HepG2 (cell line): ENCODE results near the gene NAV2. TPM values are rescaled to one million over a fixed set of nuclear protein-coding genes. Genes with fewer than 3 reads are reported as not detected.

ENCODE experiments used
- ATAC-seq: fragments of 200-7000 bp; cut with Tn5 transposase; 3 replicates; pipeline ENCODE4 v1.9.1; 2020; ENCODE audit warnings: mild to moderate bottlenecking, moderate library complexity
- BruUV-seq: library from RNA; stranded (reverse); fragments of 400-500 nt; replicated peaks from 2 replicates; lab custom pipeline; 2021; lab: Mats Ljungman, UMichigan
- CTCF ChIA-PET: fragments of 300-600 bp; formaldehyde crosslinking; extraction: SDS; loops from one replicate; lab custom pipeline; 2021; ENCODE audit warnings: low total read pairs, inconsistent platforms, low intra/inter-chr PET ratio; lab: Yijun Ruan, JAX
- POLR2A ChIA-PET: fragments of 350-600 bp; sonication (Branson Sonifier 250); formaldehyde crosslinking; loops from one replicate; lab custom pipeline; 2020; ENCODE audit warnings: antibody characterized with exemption, inconsistent platforms; lab: Yijun Ruan, JAX
- DNase-seq: peaks from one replicate; pipeline ENCODE4 v3.0.0-alpha.2; 2015; ENCODE audit warnings: low spot score
- FAIRE-seq: peaks from 3 replicates; lab custom pipeline; 2011; peaks lifted over from hg19 to GRCh38; lab: Jason Lieb, UNC
- H2AFZ ChIP-seq: one replicate; pipeline ENCODE4 v1.6.1; 2011; ENCODE audit warnings: low read length, inconsistent platforms
- H3K27ac ChIP-seq: fragments of 300-600 bp; 3 replicates; pipeline ENCODE4 v1.8.0; 2011; ENCODE audit warnings: mixed run types, mild to moderate bottlenecking, mixed read lengths, low read length, inconsistent platforms; ENCODE audit not compliant: insufficient read depth; ENCODE audit errors: extremely low read length
- H3K27me3 ChIP-seq, 2 experiments: fragments of 200-600 bp in 1 of 2; 2 replicates in 1 of 2; 3 replicates in 1 of 2; pipeline versions ENCODE4 v1.6.0 to v1.8.0; 2011; ENCODE audit warnings: low read length in 2 of 2, mild to moderate bottlenecking in 2 of 2, moderate library complexity in 2 of 2, inconsistent platforms in 1 of 2; ENCODE audit not compliant: insufficient read depth in 2 of 2, control insufficient read depth in 1 of 2
- H3K36me3 ChIP-seq, 2 experiments: fragments of 200-600 bp in 1 of 2; replicated peaks in 1 of 2; 2 replicates in 1 of 2; 3 replicates in 1 of 2; pipeline versions ENCODE4 v1.5.1 to v1.8.0; 2011; ENCODE audit warnings: low read length in 2 of 2, inconsistent platforms in 1 of 2; ENCODE audit not compliant: insufficient read depth in 2 of 2, control insufficient read depth in 1 of 2
- H3K4me1 ChIP-seq: 2 replicates; pipeline ENCODE4 v1.5.1; 2012; ENCODE audit warnings: low read length, inconsistent platforms; ENCODE audit not compliant: insufficient read depth
- H3K4me2 ChIP-seq: 2 replicates; pipeline ENCODE4 v1.6.0; 2011; ENCODE audit warnings: low read depth, low read length, inconsistent platforms
- H3K4me3 ChIP-seq, 3 experiments: fragments of 200-600 bp in 1 of 3; sonication (generic), shearing (Covaris generic) in 1 of 3; replicated peaks in 1 of 3; 2 replicates each; pipeline ENCODE4 v1.5.1; 2011 to 2016; ENCODE audit warnings: low read length in 3 of 3, inconsistent platforms in 2 of 3, low read depth in 2 of 3, mild to moderate bottlenecking in 2 of 3, control low read depth in 1 of 3, mixed read lengths in 1 of 3; ENCODE audit not compliant: insufficient read depth in 1 of 3
- H3K79me2 ChIP-seq: one replicate; pipeline ENCODE4 v1.6.1; 2011; ENCODE audit warnings: low read length, inconsistent platforms; ENCODE audit not compliant: insufficient read depth
- H3K9ac ChIP-seq: 2 replicates; pipeline ENCODE4 v1.6.0; 2011; ENCODE audit warnings: mild to moderate bottlenecking, low read depth, low read length, inconsistent platforms; ENCODE audit not compliant: insufficient read depth
- H3K9me3 ChIP-seq: 2 replicates; pipeline ENCODE4 v1.5.1; 2012; ENCODE audit warnings: mild to moderate bottlenecking, low read length
- H4K20me1 ChIP-seq: 2 replicates; pipeline ENCODE4 v1.6.0; 2011; ENCODE audit warnings: inconsistent platforms, mild to moderate bottlenecking, low read length, moderate library complexity; ENCODE audit not compliant: insufficient read depth
- CREM ChIP-seq, 2 experiments: sonication (generic) in 1 of 2; formaldehyde crosslinking in 1 of 2; IDR thresholded peaks; 2 replicates each; pipeline versions ENCODE4 v1.4.0 to v1.6.1; 2016 to 2020; ENCODE audit warnings: antibody characterized with exemption in 1 of 2, mild to moderate bottlenecking in 1 of 2, missing genetic modification reagents in 1 of 2
- E2F2 ChIP-seq: sonication (generic); formaldehyde crosslinking; IDR thresholded peaks from 2 replicates; pipeline ENCODE4 v1.4.0; 2020; ENCODE audit warnings: missing genetic modification reagents, borderline replicate concordance
- HDAC1 ChIP-seq: sonication (generic); formaldehyde crosslinking; IDR thresholded peaks from 2 replicates; pipeline ENCODE4 v1.5.1; 2020; ENCODE audit warnings: mild to moderate bottlenecking, missing genetic modification reagents
- HNRNPLL ChIP-seq: fragments of 200-400 bp; formaldehyde crosslinking; IDR thresholded peaks from 2 replicates; pipeline ENCODE4 v1.6.1; 2017; ENCODE audit warnings: mild to moderate bottlenecking, low read depth, low read length; ENCODE audit not compliant: poor library complexity, severe bottlenecking
- JARID2 ChIP-seq: sonication (generic); formaldehyde crosslinking; IDR thresholded peaks from 2 replicates; pipeline ENCODE4 v1.8.1; 2023; ENCODE audit warnings: missing genetic modification reagents, inconsistent platforms; ENCODE audit not compliant: insufficient replicate concordance
- POLR2AphosphoS5 ChIP-seq: IDR thresholded peaks from 2 replicates; pipeline ENCODE4 v1.6.1; 2012; ENCODE audit warnings: low read depth, low read length
- SYNCRIP ChIP-seq: fragments of 200-400 bp; formaldehyde crosslinking; IDR thresholded peaks from 2 replicates; pipeline ENCODE4 v1.6.1; 2018; ENCODE audit warnings: mild to moderate bottlenecking, low read depth, low read length; ENCODE audit not compliant: insufficient read depth
- ZBTB8A ChIP-seq: sonication (generic); formaldehyde crosslinking; IDR thresholded peaks from 2 replicates; pipeline ENCODE4 v1.4.0; 2020; ENCODE audit warnings: mild to moderate bottlenecking, low read depth, missing genetic modification reagents, borderline replicate concordance
- ZNF335 ChIP-seq: sonication (generic); formaldehyde crosslinking; IDR thresholded peaks from 2 replicates; pipeline ENCODE4 v1.4.0; 2020; ENCODE audit warnings: missing genetic modification reagents
- WGBS: methylation state at CpG from one replicate; pipeline ENCODE4 v1.1.6; 2017; ENCODE audit warnings: low lambda C conversion rate; 5-methylcytosine and 5-hydroxymethylcytosine counted together
- in situ Hi-C: cut with HindIII; loops from 2 replicates; pipeline ENCODE4 v1.10.0; 2017; ENCODE audit warnings: low pct_unique_long_range_greater_than_20kb; ENCODE audit not compliant: extremely low pct_ligation_motif_present
- intact Hi-C: fragments of 100-400 bp; cut with micrococcal nuclease; formaldehyde crosslinking; loops from one replicate; pipeline ENCODE4 v1.10.0; 2022; ENCODE audit not compliant: unreplicated experiment
- polyA plus RNA-seq, 8 experiments: library from polyadenylated mRNA; depleted of rRNA in 3 of 8; stranded (reverse) in 7 of 8; unstranded in 1 of 8; fragments of >200 nt; fragmentation: Illumina TruSeq in 4 of 8; extraction: Trizol in 4 of 8; gene quantifications; 2 replicates each; pipeline versions ENCODE4 v1.2.1 to v1.2.3, GENCODE V29; 2011 to 2016; ENCODE audit warnings: low read depth in 4 of 8, missing spikeins in 1 of 8, mixed read lengths in 1 of 8; ENCODE audit not compliant: insufficient read depth in 1 of 8
- total RNA-seq, 5 experiments: library from RNA; depleted of rRNA; stranded (reverse); fragments of >200 nt; fragmentation: Illumina TruSeq; extraction: Trizol; gene quantifications; 2 replicates each; pipeline ENCODE4 v1.2.3, GENCODE V29; 2016; ENCODE audit warnings: low read depth in 1 of 5

Gene NAV2
- total and polyA plus RNA-seq, 2 of the 13 experiments (the other 11 are each of a cell fraction or from before 2014, with no cell fraction given), result 9.3 to 34.6 TPM

DNA sequence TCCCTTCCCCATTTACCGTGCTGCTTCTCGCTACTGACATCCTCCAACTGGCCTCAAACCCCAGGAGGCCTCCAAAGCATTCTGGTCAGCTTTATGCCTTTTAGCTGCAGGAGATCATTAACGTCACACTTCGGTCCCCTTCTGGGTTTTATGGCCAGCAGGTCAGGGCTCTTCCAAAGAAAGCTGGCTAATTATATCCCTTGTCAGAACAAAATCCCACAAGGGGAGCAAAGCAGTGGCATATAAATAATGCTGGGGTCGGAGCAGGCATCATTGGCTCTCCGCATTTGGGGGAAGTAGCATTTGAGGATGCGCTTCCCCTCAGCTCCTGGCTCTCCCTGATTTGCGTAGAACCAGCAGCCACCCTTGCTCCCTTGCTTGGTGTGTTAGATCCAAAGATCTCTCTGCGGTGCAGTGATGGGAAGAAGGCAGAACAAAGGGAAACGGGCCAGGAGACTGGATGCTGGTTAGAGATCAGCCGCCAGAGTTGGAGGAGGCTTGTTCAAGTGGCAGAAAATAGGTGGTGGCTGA is 330.2 kb downstream of the NAV2 start:
- FAIRE-seq, result no peak
- CTCF ChIA-PET, result no interaction called here
- Histone ChIP-seq H3K27me3 (no peaks in the 10 kb centered on the region), H3K27ac (no peak overlapping the region), H3K36me3 (peaks cover 41 to 93% of the 10 kb centered on the region in 2 experiments), H3K9ac (no peak overlapping the region), H3K4me2 (no peak overlapping the region), H3K4me3 (no peak overlapping the region), H2AFZ (no peak overlapping the region), H4K20me1 (no peaks in the 10 kb centered on the region), H3K9me3 (no peaks in the 10 kb centered on the region), H3K79me2 (peaks cover 26% of the 10 kb centered on the region), H3K4me1 (peaks cover 18% of the 10 kb centered on the region)
- POLR2A ChIA-PET, result interaction anchor here (1.3 kb wide), 1 partner anchor 40 kb away, joined by 6 read pairs; no protein-coding TSS in a partner anchor
- no TSS peak for BruUV-seq
- no peak for ATAC-seq
- no peak for DNase-seq
- TF ChIP-seq E2F2 (CRISPR knock-in tag) (no peak), HNRNPLL (no peak), JARID2 (CRISPR knock-in tag) (no peak), POLR2AphosphoS5 (no peak), ZBTB8A (CRISPR knock-in tag) (no peak)
- in situ Hi-C loops, result no loop called here
- intact Hi-C loops, result no loop called here
- WGBS, result 86% methylated on average over 11 of the region's 11 CpGs

DNA sequence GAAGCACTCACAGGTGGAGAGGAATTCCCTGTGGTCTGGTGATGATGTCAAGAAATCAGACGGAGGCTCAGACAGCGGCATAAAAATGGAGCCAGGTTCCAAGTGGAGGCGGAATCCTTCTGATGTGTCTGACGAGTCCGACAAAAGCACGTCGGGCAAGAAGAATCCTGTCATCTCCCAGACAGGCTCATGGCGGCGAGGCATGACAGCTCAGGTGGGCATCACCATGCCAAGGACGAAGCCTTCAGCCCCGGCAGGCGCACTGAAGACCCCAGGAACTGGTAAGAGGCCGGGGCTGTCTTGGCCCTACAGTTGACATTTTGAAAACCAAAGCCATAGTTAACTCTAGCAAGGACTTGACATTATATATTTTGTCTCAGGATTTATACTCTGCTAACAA is 331.4 kb downstream of the NAV2 start:
- H3K27me3 ChIP-seq, result no peaks in the 10 kb centered on the region
- no peak for FAIRE-seq
- H3K9ac ChIP-seq, result no peak overlapping the region
- H4K20me1 ChIP-seq, result no peaks in the 10 kb centered on the region
- no peak overlapping the region for H2AFZ ChIP-seq
- H3K4me3 ChIP-seq, result no peak overlapping the region
- H3K9me3 ChIP-seq, result no peaks in the 10 kb centered on the region
- ChIA-PET POLR2A (no interaction called here), CTCF (no interaction called here)
- no peak overlapping the region for H3K4me2 ChIP-seq
- BruUV-seq, result no TSS peak
- 100% methylated on average over 12 of the region's 13 CpGs for WGBS
- ATAC-seq, result no peak
- in situ Hi-C loops, result no loop called here
- no peak overlapping the region for H3K27ac ChIP-seq
- intact Hi-C loops, result no loop called here
- H3K4me1 ChIP-seq, result peaks cover 15% of the 10 kb centered on the region
- peaks cover 40 to 93% of the 10 kb centered on the region in 2 experiments for H3K36me3 ChIP-seq
- H3K79me2 ChIP-seq, result peaks cover 17% of the 10 kb centered on the region
- TF ChIP-seq CREM (IDR thresholded peaks at IDR 0.05) (no peak), CREM (CRISPR knock-in tag; IDR thresholded peaks at IDR 0.05) (no peak), SYNCRIP (no peak), HDAC1 (no peak), ZNF335 (CRISPR knock-in tag) (no peak)
- no peak for DNase-seq
